Glutamatergic neuron (in vitro differentiated cells): Measurements from ENCODE around the gene DPF1. TPM values are rescaled to one million over a fixed set of nuclear protein-coding genes. Genes with fewer than 3 reads are reported as not detected.
A peak's percentile ranks its signal among the peaks of the same experiment; 100 is the strongest.

Experiments used
- DNase-seq: peaks from one replicate; pipeline ENCODE4 v3.0.0; 2022
- H3K27ac Mint-ChIP-seq: one replicate; pipeline ENCODE4 v1.8.0; 2020; ENCODE audit warnings: mild to moderate bottlenecking, mixed read lengths, inconsistent platforms; ENCODE audit not compliant: unreplicated experiment
- H3K27me3 Mint-ChIP-seq: one replicate; pipeline ENCODE4 v1.8.0; 2020; ENCODE audit warnings: mild to moderate bottlenecking, moderate library complexity, mixed read lengths, inconsistent platforms; ENCODE audit not compliant: unreplicated experiment
- H3K36me3 Mint-ChIP-seq: one replicate; pipeline ENCODE4 v1.8.0; 2020; ENCODE audit warnings: mild to moderate bottlenecking, mixed read lengths, inconsistent platforms; ENCODE audit not compliant: unreplicated experiment
- H3K4me1 Mint-ChIP-seq: one replicate; pipeline ENCODE4 v1.8.0; 2020; ENCODE audit warnings: mild to moderate bottlenecking, low read depth, mixed read lengths, inconsistent platforms; ENCODE audit not compliant: unreplicated experiment
- H3K4me3 Mint-ChIP-seq: one replicate; pipeline ENCODE4 v1.8.0; 2020; ENCODE audit warnings: mild to moderate bottlenecking, mixed read lengths, inconsistent platforms; ENCODE audit not compliant: unreplicated experiment
- H3K9me3 Mint-ChIP-seq: one replicate; pipeline ENCODE4 v1.8.0; 2020; ENCODE audit warnings: mild to moderate bottlenecking, moderate library complexity, mixed read lengths, inconsistent platforms; ENCODE audit not compliant: unreplicated experiment
- CTCF ChIP-seq: fragments of 200-600 bp; sonication (generic); IDR thresholded peaks from one replicate; pipeline ENCODE4 v1.5.0; 2021; ENCODE audit not compliant: partially characterized antibody, unreplicated experiment
- total RNA-seq: library from RNA; stranded (reverse); fragmentation: NEBNext Ultra II Directional; extraction: Animal tissue kit (Norgen Biotek cat#: 25700); gene quantifications from one replicate; pipeline ENCODE4 v1.2.1, GENCODE V29; 2021; ENCODE audit not compliant: unreplicated experiment

Gene DPF1
- total RNA-seq, 1 donor from 2014 or later, result 33.8 TPM

GRCh38 chr19:38190793-38191192 is 33.2 kb downstream of the DPF1 start:
- no peak overlapping the region for H3K27ac Mint-ChIP-seq
- TF ChIP-seq CTCF, result no peak

GRCh38 chr19:38190061-38190460 is 34.0 kb downstream of the DPF1 start:
- DNase-seq, result no peak
- no peak overlapping the region for H3K27ac Mint-ChIP-seq
- peaks cover 5% of the 10 kb centered on the region for H3K9me3 Mint-ChIP-seq
- peaks cover 2% of the 10 kb centered on the region for H3K4me1 Mint-ChIP-seq
- peaks cover 7% of the 10 kb centered on the region for H3K36me3 Mint-ChIP-seq
- no peak for TF ChIP-seq CTCF
- H3K4me3 Mint-ChIP-seq, result no peak overlapping the region
- peaks cover 2% of the 10 kb centered on the region for H3K27me3 Mint-ChIP-seq

More at GRCh38 chr19:38190793-38191192, 33.2 kb downstream of the DPF1 start:
- DNase-seq, result no peak
- no peak overlapping the region for H3K4me3 Mint-ChIP-seq
- peaks cover 5% of the 10 kb centered on the region for H3K9me3 Mint-ChIP-seq
- peaks cover 2% of the 10 kb centered on the region for H3K36me3 Mint-ChIP-seq
- peaks cover 2% of the 10 kb centered on the region for H3K4me1 Mint-ChIP-seq
- H3K27me3 Mint-ChIP-seq, result peaks cover 2% of the 10 kb centered on the region

- Mint-ChIP-seq H3K9me3 (peaks cover 10% of the 10 kb centered on the region), H3K36me3 (peaks cover 18% of the 10 kb centered on the region), H3K4me3 (no peak overlapping the region), H3K27ac (no peak overlapping the region), H3K27me3 (peaks cover 6% of the 10 kb centered on the region), H3K4me1 (peaks cover 8% of the 10 kb centered on the region)
- no peak for DNase-seq
- no peak for TF ChIP-seq CTCF
Observed at GRCh38 chr19:38185562-38185961, 38.5 kb downstream of the DPF1 start.

GRCh38 chr19:38184815-38185214 is 39.2 kb downstream of the DPF1 start:
- no peak for TF ChIP-seq CTCF
- Mint-ChIP-seq H3K27me3 (peaks cover 6% of the 10 kb centered on the region), H3K4me1 (peaks cover 8% of the 10 kb centered on the region), H3K4me3 (no peak overlapping the region), H3K27ac (peak overlapping the region; percentile 43), H3K9me3 (peaks cover 9% of the 10 kb centered on the region), H3K36me3 (peaks cover 18% of the 10 kb centered on the region)
- no peak for DNase-seq

GRCh38 chr19:38183251-38183897 is 40.6 kb downstream of the DPF1 start:
- peaks cover 6% of the 10 kb centered on the region for H3K9me3 Mint-ChIP-seq
- H3K4me1 Mint-ChIP-seq, result peaks cover 8% of the 10 kb centered on the region
- peaks cover 6% of the 10 kb centered on the region for H3K27me3 Mint-ChIP-seq
- peak overlapping the region; percentile 61 for H3K4me3 Mint-ChIP-seq
- H3K36me3 Mint-ChIP-seq, result peaks cover 18% of the 10 kb centered on the region
- peak; percentile 68 for DNase-seq
- TF ChIP-seq CTCF, result no peak
- H3K27ac Mint-ChIP-seq, result peak overlapping the region; percentile 43
